ENCODE measurements around the gene FOXL1. TPM values are rescaled to one million over a fixed set of nuclear protein-coding genes. Genes with fewer than 3 reads are reported as not detected.

Gene FOXL1
- total and polyA plus RNA-seq, 3 experiments from 2014 or later: not detected

- Histone ChIP-seq H3K36me3 (ENCODE audit: insufficient read depth, low read length) (no peaks in the 10 kb centered on the region), H3K9me3 (ENCODE audit: low read length) (no peaks in the 10 kb centered on the region), H3K27ac (ENCODE audit: low read depth, low read length) (no peak overlapping the region), H3K27me3 (ENCODE audit: insufficient read depth, low read length, poor library complexity, severe bottlenecking) (no peaks in the 10 kb centered on the region), H3K4me1 (ENCODE audit: insufficient read depth, low read length) (no peaks in the 10 kb centered on the region), H3K4me3 (ENCODE audit: low read length) (no peak overlapping the region)
- no peak for DNase-seq
- Mint-ChIP-seq H3K27me3 (peaks cover 5 to 8% of the 10 kb centered on the region in 2 donors), H3K4me1 (no peaks in the 10 kb centered on the region), H3K36me3 (no peaks in the 10 kb centered on the region), H3K9me3 (no peaks in the 10 kb centered on the region), H3K27ac (no peak overlapping the region), H3K4me3 (no peak overlapping the region)
- POLR2A ChIA-PET: no interaction called here
- CTCF ChIA-PET: no interaction called here
These were observed 46.7 kb downstream of the FOXL1 start for GRCh38 chr16:86625029-86625428.

- Mint-ChIP-seq H3K9me3 (no peaks in the 10 kb centered on the region), H3K27me3 (peaks cover 5 to 8% of the 10 kb centered on the region in 2 donors), H3K27ac (no peak overlapping the region), H3K4me3 (no peak overlapping the region), H3K4me1 (no peaks in the 10 kb centered on the region), H3K36me3 (no peaks in the 10 kb centered on the region)
- POLR2A ChIA-PET: no interaction called here
- no peak for DNase-seq
- H3K4me3 ChIP-seq (ENCODE audit: low read length): no peak overlapping the region
- no peaks in the 10 kb centered on the region for H3K36me3 ChIP-seq (ENCODE audit: insufficient read depth, low read length)
- CTCF ChIA-PET: no interaction called here
- no peaks in the 10 kb centered on the region for H3K27me3 ChIP-seq (ENCODE audit: insufficient read depth, low read length, poor library complexity, severe bottlenecking)
- no peak overlapping the region for H3K27ac ChIP-seq (ENCODE audit: low read depth, low read length)
- no peaks in the 10 kb centered on the region for H3K4me1 ChIP-seq (ENCODE audit: insufficient read depth, low read length)
- H3K9me3 ChIP-seq (ENCODE audit: low read length): no peaks in the 10 kb centered on the region
These were observed 47.5 kb downstream of the FOXL1 start for GRCh38 chr16:86625821-86626220.

- ChIA-PET CTCF (no interaction called here), POLR2A (no interaction called here)
- no peaks in the 10 kb centered on the region for H3K4me1 Mint-ChIP-seq
- H3K4me3 Mint-ChIP-seq: no peak overlapping the region
- H3K36me3 Mint-ChIP-seq: no peaks in the 10 kb centered on the region
- H3K9me3 Mint-ChIP-seq: no peaks in the 10 kb centered on the region
- Histone ChIP-seq H3K27me3 (ENCODE audit: insufficient read depth, low read length, poor library complexity, severe bottlenecking) (no peaks in the 10 kb centered on the region), H3K4me1 (ENCODE audit: insufficient read depth, low read length) (no peaks in the 10 kb centered on the region), H3K9me3 (ENCODE audit: low read length) (no peaks in the 10 kb centered on the region), H3K36me3 (ENCODE audit: insufficient read depth, low read length) (no peaks in the 10 kb centered on the region), H3K4me3 (ENCODE audit: low read length) (no peak overlapping the region), H3K27ac (ENCODE audit: low read depth, low read length) (no peak overlapping the region)
- H3K27ac Mint-ChIP-seq: no peak overlapping the region
- peaks cover 5 to 11% of the 10 kb centered on the region in 2 donors for H3K27me3 Mint-ChIP-seq
- DNase-seq: no peak
These were observed 47.9 kb downstream of the FOXL1 start for GRCh38 chr16:86626284-86626683.

- H3K36me3 ChIP-seq (ENCODE audit: insufficient read depth, low read length): no peaks in the 10 kb centered on the region
- H3K27ac Mint-ChIP-seq: no peak overlapping the region
- no peaks in the 10 kb centered on the region for H3K36me3 Mint-ChIP-seq
- H3K4me1 ChIP-seq (ENCODE audit: insufficient read depth, low read length): no peaks in the 10 kb centered on the region
- CTCF ChIA-PET: interaction anchor here (0.9 kb wide), 1 partner anchor 14 kb away, joined by 3 read pairs; no protein-coding TSS in a partner anchor
- POLR2A ChIA-PET: no interaction called here
- no peaks in the 10 kb centered on the region for H3K27me3 ChIP-seq (ENCODE audit: insufficient read depth, low read length, poor library complexity, severe bottlenecking)
- H3K27me3 Mint-ChIP-seq: peaks cover 5 to 11% of the 10 kb centered on the region in 2 donors
- H3K4me3 ChIP-seq (ENCODE audit: low read length): no peak overlapping the region
- H3K9me3 Mint-ChIP-seq: no peaks in the 10 kb centered on the region
- H3K4me1 Mint-ChIP-seq: peaks cover 0 to 5% (median 0%) of the 10 kb centered on the region in 3 donors
- H3K4me3 Mint-ChIP-seq: no peak overlapping the region
- H3K27ac ChIP-seq (ENCODE audit: low read depth, low read length): no peak overlapping the region
- no peak for DNase-seq
- no peaks in the 10 kb centered on the region for H3K9me3 ChIP-seq (ENCODE audit: low read length)
These were observed 48.6 kb downstream of the FOXL1 start for GRCh38 chr16:86626966-86627365.

GRCh38 chr16:86628614-86629013 is 50.3 kb downstream of the FOXL1 start:
- no peaks in the 10 kb centered on the region for H3K36me3 Mint-ChIP-seq
- H3K4me3 Mint-ChIP-seq: no peak overlapping the region
- H3K27me3 Mint-ChIP-seq: peaks cover 0 to 8% of the 10 kb centered on the region in 2 donors

GRCh38 chr16:86630471-86630870 is 52.1 kb downstream of the FOXL1 start:
- Mint-ChIP-seq H3K27me3 (peaks cover 3 to 8% of the 10 kb centered on the region in 2 donors), H3K4me1 (peaks cover 0 to 5% (median 0%) of the 10 kb centered on the region in 3 donors), H3K4me3 (no peak overlapping the region), H3K9me3 (no peaks in the 10 kb centered on the region), H3K27ac (peak overlapping the region in 1 of 8 donors; percentile 30), H3K36me3 (no peaks in the 10 kb centered on the region)
- H3K36me3 ChIP-seq (ENCODE audit: insufficient read depth, low read length): no peaks in the 10 kb centered on the region
- H3K4me1 ChIP-seq (ENCODE audit: insufficient read depth, low read length): no peaks in the 10 kb centered on the region
- ChIA-PET POLR2A (no interaction called here), CTCF (no interaction called here)
- no peak overlapping the region for H3K27ac ChIP-seq (ENCODE audit: low read depth, low read length)
- H3K4me3 ChIP-seq (ENCODE audit: low read length): no peak overlapping the region
- no peaks in the 10 kb centered on the region for H3K27me3 ChIP-seq (ENCODE audit: insufficient read depth, low read length, poor library complexity, severe bottlenecking)
- no peak for DNase-seq
- no peaks in the 10 kb centered on the region for H3K9me3 ChIP-seq (ENCODE audit: low read length)

More at GRCh38 chr16:86628614-86629013, 50.3 kb downstream of the FOXL1 start:
- Histone ChIP-seq H3K4me3 (ENCODE audit: low read length) (no peak overlapping the region), H3K36me3 (ENCODE audit: insufficient read depth, low read length) (no peaks in the 10 kb centered on the region), H3K9me3 (ENCODE audit: low read length) (no peaks in the 10 kb centered on the region), H3K27me3 (ENCODE audit: insufficient read depth, low read length, poor library complexity, severe bottlenecking) (no peaks in the 10 kb centered on the region), H3K4me1 (ENCODE audit: insufficient read depth, low read length) (no peaks in the 10 kb centered on the region), H3K27ac (ENCODE audit: low read depth, low read length) (no peak overlapping the region)
- H3K9me3 Mint-ChIP-seq: no peaks in the 10 kb centered on the region
- POLR2A ChIA-PET: no interaction called here
- H3K27ac Mint-ChIP-seq: no peak overlapping the region
- no peak for DNase-seq
- CTCF ChIA-PET: no interaction called here
- H3K4me1 Mint-ChIP-seq: peaks cover 0 to 5% (median 0%) of the 10 kb centered on the region in 3 donors

- Mint-ChIP-seq H3K9me3 (no peaks in the 10 kb centered on the region), H3K4me1 (peaks cover 0 to 5% (median 0%) of the 10 kb centered on the region in 3 donors), H3K4me3 (no peak overlapping the region), H3K36me3 (no peaks in the 10 kb centered on the region), H3K27me3 (peaks cover 3% of the 10 kb centered on the region in 2 donors), H3K27ac (no peak overlapping the region)
- Histone ChIP-seq H3K27ac (ENCODE audit: low read depth, low read length) (no peak overlapping the region), H3K4me1 (ENCODE audit: insufficient read depth, low read length) (no peaks in the 10 kb centered on the region), H3K27me3 (ENCODE audit: insufficient read depth, low read length, poor library complexity, severe bottlenecking) (no peaks in the 10 kb centered on the region), H3K36me3 (ENCODE audit: insufficient read depth, low read length) (no peaks in the 10 kb centered on the region), H3K9me3 (ENCODE audit: low read length) (no peaks in the 10 kb centered on the region), H3K4me3 (ENCODE audit: low read length) (no peak overlapping the region)
- ChIA-PET CTCF (no interaction called here), POLR2A (no interaction called here)
- no peak for DNase-seq
These were observed 53.1 kb downstream of the FOXL1 start for GRCh38 chr16:86631444-86631843.
